Mammary epithelial cell (primary cell): Measurements from ENCODE around the gene DOCK2.

Source experiments
- CTCF ChIP-seq, 2 donors: IDR thresholded peaks in 1 of 2; conservative IDR thresholded peaks in 1 of 2; 2 replicates each; pipeline ENCODE4 v1.5.1; 2011 to 2012; ENCODE audit warnings: inconsistent platforms in 2 of 2, low read length in 2 of 2, mild to moderate bottlenecking in 2 of 2, control low read depth in 1 of 2, low read depth in 1 of 2; ENCODE audit not compliant: insufficient read depth in 1 of 2; ENCODE audit errors: extremely low read depth in 1 of 2
- EZH2 ChIP-seq: IDR thresholded peaks from 2 replicates; pipeline ENCODE4 v1.6.1; 2012; ENCODE audit warnings: low read length, inconsistent platforms, borderline replicate concordance

GRCh38 chr5:169641253-169641652 is 4.2 kb downstream of the DOCK2 start:
- no peak for TF ChIP-seq EZH2
- no peak for TF ChIP-seq CTCF (conservative IDR thresholded peaks at IDR 0.05 in 1 of 2, IDR thresholded peaks at IDR 0.05 in 1 of 2; ENCODE audit: extremely low read depth in 1 of 2, insufficient read depth in 1 of 2, low read depth in 1 of 2, low read length in 2 of 2)
